Ovary (tissue), 3 donors: ENCODE results near the gene C3orf20.

Experiments
- CTCF ChIP-seq, 3 donors: fragments of 450-650 bp in 2 of 3; fragments of 200-600 bp in 1 of 3; IDR thresholded peaks; one replicate each; pipeline versions ENCODE4 v1.5.1 to v1.8.0; 2016 to 2022; ENCODE audit warnings: antibody characterized with exemption in 3 of 3, mild to moderate bottlenecking in 1 of 3
- EP300 ChIP-seq: sonication (generic); formaldehyde crosslinking; IDR thresholded peaks from one replicate; pipeline ENCODE4 v1.6.1; 2017; ENCODE audit warnings: antibody characterized with exemption
- donor health status: DM: no; HTN: no; CAD: no.

- TF ChIP-seq CTCF (IDR thresholded peaks at IDR 0.05) (no peak), EP300 (no peak)
Measured at GRCh38 chr3:14703128-14703750, 28.3 kb downstream of the C3orf20 start.
